GM19372 (cell line): ENCODE results near the gene TMEM191B.
"Not testable (repeated sequence)": the region's sequence is repeated elsewhere in the genome, so short reads cannot be mapped to it uniquely, and the experiment has no call there.

Experiments used
- ATAC-seq: cut with Tn5 transposase; IDR thresholded peaks from one replicate; pipeline ENCODE4 v1.9.1; 2021; ENCODE audit warnings: mild to moderate bottlenecking, low read depth, moderate library complexity; ENCODE audit not compliant: unreplicated experiment

Gene TMEM191B

DNA sequence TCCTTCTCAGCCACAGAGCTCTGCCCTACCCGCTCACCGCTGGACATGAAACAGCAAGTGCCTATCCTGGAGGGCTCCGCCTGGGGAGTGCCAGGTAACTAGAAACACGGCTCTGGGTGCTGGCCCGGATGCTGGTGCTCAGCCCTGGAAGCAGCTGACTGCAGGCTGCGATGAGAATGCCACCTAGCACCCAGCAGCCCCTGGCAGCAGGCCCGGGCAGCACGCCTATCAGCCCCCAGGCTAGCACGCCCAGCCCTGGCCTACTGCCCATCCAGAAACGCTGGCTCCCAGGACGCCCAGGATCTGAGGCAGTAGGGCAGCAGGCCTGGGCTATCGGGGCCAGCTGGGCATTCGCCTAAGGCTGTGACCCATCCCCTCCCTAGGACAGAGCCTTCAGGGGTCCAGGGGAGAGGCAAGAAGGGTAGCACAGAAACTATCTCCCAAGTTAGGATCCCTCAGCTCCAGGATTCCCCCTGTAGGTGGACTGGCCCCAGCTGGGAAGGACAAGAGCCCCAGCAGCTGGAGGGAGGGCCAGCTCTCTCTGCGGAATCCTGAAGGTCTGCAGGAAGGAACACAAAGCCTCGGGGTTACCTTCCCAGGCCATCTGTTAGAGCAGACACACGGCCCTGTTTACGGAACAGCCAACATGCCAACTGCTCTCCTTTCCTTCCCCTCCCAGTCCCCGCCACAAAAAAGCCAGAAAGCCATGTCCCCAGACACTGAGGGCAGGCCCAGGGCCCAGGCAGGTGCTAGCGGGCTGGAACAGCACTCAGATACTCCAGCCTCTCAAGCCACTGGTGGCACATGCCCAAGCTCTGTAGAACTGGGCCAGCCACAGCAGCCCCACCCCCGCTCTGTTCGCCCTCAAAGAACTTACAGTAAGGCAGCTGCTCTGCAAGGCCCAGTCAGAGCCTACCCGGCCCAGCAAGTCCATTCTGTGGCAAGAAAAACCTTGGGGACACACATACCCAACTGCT is 27.0 kb downstream of the TMEM191B start:
- not testable (repeated sequence) for ATAC-seq

DNA sequence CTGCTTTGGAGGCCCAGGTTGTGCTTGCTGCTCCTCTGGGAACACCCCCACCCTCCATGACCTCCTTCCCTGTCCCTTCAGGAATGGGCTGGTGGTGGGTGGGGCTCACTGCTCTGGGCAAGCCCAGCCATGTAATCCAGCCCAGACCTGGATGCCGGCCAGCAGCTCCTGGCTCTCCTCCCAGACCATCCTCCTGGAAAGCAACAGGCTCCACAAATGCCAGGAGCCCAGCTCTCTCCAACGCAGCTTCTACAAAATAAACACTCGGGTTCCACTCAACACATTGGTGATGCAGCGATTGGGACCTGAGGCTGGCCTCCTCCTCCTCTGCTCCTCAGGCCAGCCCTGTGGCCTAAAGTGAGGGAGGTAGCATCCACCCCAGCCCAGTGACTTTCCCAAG is 30.9 kb downstream of the TMEM191B start:
- not testable (repeated sequence) for ATAC-seq

DNA sequence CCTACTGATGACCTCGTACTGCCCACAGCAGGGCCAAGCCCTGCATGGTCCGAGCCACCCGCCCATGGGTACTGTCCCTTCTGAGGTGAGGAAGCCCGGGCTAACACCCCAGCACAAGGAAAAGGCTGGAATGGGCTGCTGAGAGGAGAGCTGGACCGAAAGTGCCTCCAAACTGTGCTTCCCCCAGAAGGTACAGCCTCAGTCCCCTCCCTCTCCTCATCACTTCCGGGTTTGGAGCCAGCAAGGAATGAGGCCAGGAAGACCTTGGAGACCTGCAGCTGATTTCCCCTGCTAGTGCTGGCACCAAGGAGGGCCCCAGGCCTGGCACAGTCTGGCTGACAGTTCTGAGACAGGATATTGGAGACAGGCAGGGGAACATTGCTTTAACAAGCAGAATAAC is 31.3 kb downstream of the TMEM191B start:
- not testable (repeated sequence) for ATAC-seq

GRCh38 chr22:18560099-18560974 is 32.7 kb downstream of the TMEM191B start:
- not testable (repeated sequence) for ATAC-seq

- ATAC-seq = not testable (repeated sequence)
Observed at GRCh38 chr22:18570509-18571246, 43.1 kb downstream of the TMEM191B start.

DNA sequence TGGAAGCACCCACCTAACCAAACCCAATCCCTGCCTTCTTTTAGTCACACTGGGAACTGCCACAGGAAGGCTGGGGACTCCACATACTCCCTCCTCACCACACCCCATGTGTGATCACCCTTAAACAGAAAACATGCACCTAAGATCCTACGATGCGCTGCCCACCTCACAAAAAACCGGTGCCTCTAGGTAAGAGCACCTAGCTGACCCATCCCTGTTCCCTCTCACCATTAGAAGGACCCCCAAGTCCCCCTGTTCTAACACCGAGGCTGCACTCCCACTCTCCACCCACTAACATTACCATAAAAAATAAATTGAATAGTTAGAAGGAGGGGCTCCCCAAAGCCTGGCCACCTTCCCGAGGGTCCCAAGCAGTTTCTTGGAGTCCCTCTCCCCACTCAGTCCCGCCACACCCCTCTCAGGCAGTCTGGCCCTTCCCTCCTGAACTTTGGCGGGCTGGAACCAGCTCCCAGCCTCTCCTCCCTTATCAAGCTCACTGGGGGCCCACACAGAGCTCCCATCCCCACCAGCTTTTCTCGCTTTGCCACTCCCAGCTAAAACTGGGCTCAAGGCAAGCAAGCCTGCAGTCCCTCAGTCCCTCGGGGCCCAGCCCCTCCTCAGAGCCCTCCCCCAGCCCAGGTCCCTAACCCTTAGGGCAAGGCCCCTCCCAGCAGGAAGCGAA is 46.0 kb downstream of the TMEM191B start:
- ATAC-seq = not testable (repeated sequence)

DNA sequence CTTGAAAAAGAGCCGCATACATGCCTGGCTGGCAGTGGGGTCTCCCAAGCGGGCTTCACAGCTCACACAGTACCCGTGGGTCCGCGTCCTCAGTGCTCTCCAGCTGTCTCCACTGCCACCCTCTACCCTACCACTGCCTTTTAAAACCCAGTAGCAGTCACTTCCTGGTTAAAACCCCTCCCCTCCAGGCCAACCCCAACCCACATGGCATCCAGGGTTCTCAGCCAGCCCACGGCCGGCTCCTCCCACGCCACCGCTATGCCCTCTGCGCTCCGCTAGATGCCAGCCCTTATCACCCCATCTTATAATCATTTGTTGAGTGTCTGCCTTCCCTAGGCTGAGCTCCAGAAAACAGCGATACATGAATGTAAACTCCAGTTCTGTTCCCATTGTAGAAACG is 47.0 kb downstream of the TMEM191B start:
- not testable (repeated sequence) for ATAC-seq

- not testable (repeated sequence) for ATAC-seq
Observed at GRCh38 chr22:18575686-18576085, 48.1 kb downstream of the TMEM191B start.

DNA sequence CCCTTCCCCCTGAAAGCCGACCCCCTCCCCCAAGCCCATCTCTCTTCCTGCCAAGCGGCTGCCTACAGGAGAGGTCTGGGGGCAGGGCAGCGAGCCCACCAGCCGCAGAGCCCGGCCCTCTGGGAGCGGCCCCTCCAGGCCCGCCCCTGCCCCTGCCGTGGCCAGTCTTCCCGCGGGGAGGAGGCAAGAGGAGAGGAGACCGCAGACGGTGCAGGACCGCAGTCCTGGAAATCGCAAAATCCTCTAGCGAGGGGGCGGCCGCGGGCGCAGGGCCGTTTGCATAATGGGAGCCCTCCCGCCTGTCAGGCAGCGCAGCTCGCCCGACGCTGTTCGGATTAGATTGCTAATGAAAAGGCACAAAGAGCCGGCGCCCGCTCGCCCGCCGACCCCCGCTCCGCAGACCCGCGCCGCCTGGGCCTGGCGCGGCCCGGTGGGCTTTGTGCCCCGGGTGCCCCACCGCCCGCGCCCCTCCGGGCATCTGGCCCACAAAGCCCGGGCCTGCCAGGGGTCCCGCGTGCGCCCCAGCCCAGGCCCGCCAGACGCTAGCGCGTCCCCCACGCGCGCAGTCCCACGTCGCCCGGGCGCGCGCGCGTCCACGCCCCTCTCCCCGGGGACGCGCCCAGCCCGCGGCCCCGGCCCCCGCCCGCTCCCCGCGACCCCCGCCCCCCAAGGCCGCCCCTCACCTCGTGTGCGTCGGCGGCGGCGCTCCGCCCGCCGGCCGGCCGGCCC is 49.7 kb downstream of the TMEM191B start:
- ATAC-seq = peak; percentile 34

GRCh38 chr22:18577847-18578246 is 50.2 kb downstream of the TMEM191B start:
- ATAC-seq = peak; percentile 82
